HTERT RPE-1 (cell line): Measurements from ENCODE around the gene TOP1.
"Not testable (repeated sequence)": the region's sequence is repeated elsewhere in the genome, so short reads cannot be mapped to it uniquely, and the experiment has no call there.

ENCODE experiments used
- in situ Hi-C: fragments of 300-500 bp; cut with MboI; formaldehyde crosslinking; loops from 4 replicates; pipeline ENCODE4 v1.14.3; 2020; ENCODE audit warnings: low sequenced_read_pairs

Gene TOP1

GRCh38 chr20:41003143-41003935 is 25.3 kb upstream of the TOP1 start:
- in situ Hi-C loops = no loop called here

- in situ Hi-C loops = not testable (repeated sequence)
Measured at GRCh38 chr20:41003936-41004294, 24.7 kb upstream of the TOP1 start.

- in situ Hi-C loops = no loop called here
Measured at GRCh38 chr20:41004531-41005360, 23.9 kb upstream of the TOP1 start.

GRCh38 chr20:41005361-41005729 is 23.3 kb upstream of the TOP1 start:
- in situ Hi-C loops = no loop called here

- in situ Hi-C loops = no loop called here
Measured at GRCh38 chr20:41006126-41006935, 22.3 kb upstream of the TOP1 start.

- in situ Hi-C loops = no loop called here
Measured at GRCh38 chr20:41006936-41007474, 21.6 kb upstream of the TOP1 start.

- in situ Hi-C loops = no loop called here
Measured at GRCh38 chr20:41007481-41007880, 21.1 kb upstream of the TOP1 start.

GRCh38 chr20:41009946-41010345 is 18.7 kb upstream of the TOP1 start:
- in situ Hi-C loops = no loop called here

GRCh38 chr20:41011551-41012067 is 17.0 kb upstream of the TOP1 start:
- in situ Hi-C loops = no loop called here

GRCh38 chr20:41014561-41015088 is 14.0 kb upstream of the TOP1 start:
- in situ Hi-C loops = no loop called here

GRCh38 chr20:41017448-41018042 is 11.1 kb upstream of the TOP1 start:
- in situ Hi-C loops = no loop called here

GRCh38 chr20:41018153-41018552 is 10.5 kb upstream of the TOP1 start:
- in situ Hi-C loops = no loop called here

GRCh38 chr20:41023549-41023948 is 5.1 kb upstream of the TOP1 start:
- in situ Hi-C loops = no loop called here

GRCh38 chr20:41027366-41027765 is 1.3 kb upstream of the TOP1 start:
- in situ Hi-C loops = no loop called here

GRCh38 chr20:41027872-41028358 is 707 bp upstream of the TOP1 start:
- in situ Hi-C loops = no loop called here

GRCh38 chr20:41029150-41029901 is 704 bp downstream of the TOP1 start:
- in situ Hi-C loops = no loop called here

GRCh38 chr20:41030061-41030460 is 1.4 kb downstream of the TOP1 start:
- in situ Hi-C loops = no loop called here

- in situ Hi-C loops = no loop called here
Measured at GRCh38 chr20:41030531-41031242, 2.1 kb downstream of the TOP1 start.

- in situ Hi-C loops = no loop called here
Measured at GRCh38 chr20:41031243-41031619, 2.6 kb downstream of the TOP1 start.
